Measurements from ENCODE around the gene YWHAG. TPM values are rescaled to one million over a fixed set of nuclear protein-coding genes. Genes with fewer than 3 reads are reported as not detected.

The YWHAG gene
- total and polyA plus RNA-seq, 9 of the 15 experiments (the other 6 are each of a cell fraction or from before 2014, with no cell fraction given) = 30.4 to 246 (median 94.5) TPM

DNA sequence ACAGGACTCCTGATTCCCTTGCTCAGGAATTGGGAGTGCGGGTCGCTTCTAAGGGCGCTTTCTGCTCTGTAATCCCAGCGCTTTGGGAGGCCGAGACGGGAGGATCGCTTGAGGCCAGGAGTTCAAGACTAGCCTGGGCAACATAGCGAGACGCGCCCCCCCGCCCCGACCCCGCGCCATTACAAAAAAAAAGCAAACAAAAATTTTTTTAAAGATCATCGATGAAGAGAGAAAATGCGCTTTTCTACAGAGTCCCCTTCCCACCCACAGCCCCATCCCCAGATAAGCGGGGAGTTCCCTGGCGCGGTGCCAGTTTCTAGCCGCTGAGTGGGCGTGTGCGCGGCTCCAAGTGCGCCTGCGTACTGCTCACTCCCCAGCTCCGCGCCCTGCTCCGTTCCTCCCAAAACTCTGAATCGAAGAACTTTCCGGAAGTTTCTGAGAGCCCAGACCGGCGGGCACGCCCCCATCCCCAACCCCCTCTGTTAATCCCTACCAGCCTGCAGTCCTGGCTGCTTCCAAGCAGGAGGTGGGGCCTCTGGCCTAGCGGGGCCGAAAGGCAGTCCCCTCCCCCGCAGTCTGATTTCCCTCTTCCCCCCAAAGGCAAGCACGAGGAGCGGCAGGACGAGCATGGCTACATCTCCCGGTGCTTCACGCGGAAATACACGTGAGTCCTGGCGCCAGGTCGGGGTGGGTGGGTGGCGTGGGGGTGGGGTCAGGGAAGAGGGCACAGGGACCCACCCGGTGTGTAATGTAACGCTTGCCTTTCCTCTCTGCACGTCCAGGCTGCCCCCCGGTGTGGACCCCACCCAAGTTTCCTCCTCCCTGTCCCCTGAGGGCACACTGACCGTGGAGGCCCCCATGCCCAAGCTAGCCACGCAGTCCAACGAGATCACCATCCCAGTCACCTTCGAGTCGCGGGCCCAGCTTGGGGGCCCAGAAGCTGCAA lies 55.3 kb downstream of the YWHAG start (continued):
- TF ChIP-seq HMGN3 (IDR thresholded peaks at IDR 0.05; ENCODE audit: borderline replicate concordance, extremely low read depth, insufficient read length, low read depth, low read length) = peak; percentile 92
- TF ChIP-seq, protein P1, sequence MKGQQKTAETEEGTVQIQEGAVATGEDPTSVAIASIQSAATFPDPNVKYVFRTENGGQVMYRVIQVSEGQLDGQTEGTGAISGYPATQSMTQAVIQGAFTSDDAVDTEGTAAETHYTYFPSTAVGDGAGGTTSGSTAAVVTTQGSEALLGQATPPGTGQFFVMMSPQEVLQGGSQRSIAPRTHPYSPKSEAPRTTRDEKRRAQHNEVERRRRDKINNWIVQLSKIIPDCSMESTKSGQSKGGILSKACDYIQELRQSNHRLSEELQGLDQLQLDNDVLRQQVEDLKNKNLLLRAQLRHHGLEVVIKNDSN (CRISPR knock-in tag; IDR thresholded peaks at IDR 0.05) = no peak
- TF ChIP-seq IRF2 (CRISPR knock-in tag; IDR thresholded peaks at IDR 0.05) = no peak
- TF ChIP-seq CHD1 (IDR thresholded peaks at IDR 0.05; ENCODE audit: low read length) = no peak
- TF ChIP-seq NCOR1 (IDR thresholded peaks at IDR 0.05) = peak; percentile 41; the same call in 1 of the 2 replicates
- no peak for TF ChIP-seq ILK (tag; IDR thresholded peaks at IDR 0.05; ENCODE audit: borderline replicate concordance, low read depth)
- no peak for TF ChIP-seq CREB5 (CRISPR knock-in tag; IDR thresholded peaks at IDR 0.05)
- TF ChIP-seq ZFX (CRISPR knock-in tag; IDR thresholded peaks at IDR 0.05) = peak; percentile 56
- no peak for TF ChIP-seq ZC3H8 (IDR thresholded peaks at IDR 0.05)
- TF ChIP-seq MAZ (CRISPR knock-in tag; conservative IDR thresholded peaks at IDR 0.05 in 1 of 2, IDR thresholded peaks at IDR 0.05 in 1 of 2) = peak; percentile 68 to 91
- no peak for TF ChIP-seq ATF1 (CRISPR knock-in tag; IDR thresholded peaks at IDR 0.05)
- no peak for TF ChIP-seq ATF1 (tag; IDR thresholded peaks at IDR 0.05)
- no peak for TF ChIP-seq ZNF586 (CRISPR knock-in tag; conservative IDR thresholded peaks at IDR 0.05)
- no peak for TF ChIP-seq MCM5 (IDR thresholded peaks at IDR 0.05; ENCODE audit: low read depth)
- TF ChIP-seq, protein P2, sequence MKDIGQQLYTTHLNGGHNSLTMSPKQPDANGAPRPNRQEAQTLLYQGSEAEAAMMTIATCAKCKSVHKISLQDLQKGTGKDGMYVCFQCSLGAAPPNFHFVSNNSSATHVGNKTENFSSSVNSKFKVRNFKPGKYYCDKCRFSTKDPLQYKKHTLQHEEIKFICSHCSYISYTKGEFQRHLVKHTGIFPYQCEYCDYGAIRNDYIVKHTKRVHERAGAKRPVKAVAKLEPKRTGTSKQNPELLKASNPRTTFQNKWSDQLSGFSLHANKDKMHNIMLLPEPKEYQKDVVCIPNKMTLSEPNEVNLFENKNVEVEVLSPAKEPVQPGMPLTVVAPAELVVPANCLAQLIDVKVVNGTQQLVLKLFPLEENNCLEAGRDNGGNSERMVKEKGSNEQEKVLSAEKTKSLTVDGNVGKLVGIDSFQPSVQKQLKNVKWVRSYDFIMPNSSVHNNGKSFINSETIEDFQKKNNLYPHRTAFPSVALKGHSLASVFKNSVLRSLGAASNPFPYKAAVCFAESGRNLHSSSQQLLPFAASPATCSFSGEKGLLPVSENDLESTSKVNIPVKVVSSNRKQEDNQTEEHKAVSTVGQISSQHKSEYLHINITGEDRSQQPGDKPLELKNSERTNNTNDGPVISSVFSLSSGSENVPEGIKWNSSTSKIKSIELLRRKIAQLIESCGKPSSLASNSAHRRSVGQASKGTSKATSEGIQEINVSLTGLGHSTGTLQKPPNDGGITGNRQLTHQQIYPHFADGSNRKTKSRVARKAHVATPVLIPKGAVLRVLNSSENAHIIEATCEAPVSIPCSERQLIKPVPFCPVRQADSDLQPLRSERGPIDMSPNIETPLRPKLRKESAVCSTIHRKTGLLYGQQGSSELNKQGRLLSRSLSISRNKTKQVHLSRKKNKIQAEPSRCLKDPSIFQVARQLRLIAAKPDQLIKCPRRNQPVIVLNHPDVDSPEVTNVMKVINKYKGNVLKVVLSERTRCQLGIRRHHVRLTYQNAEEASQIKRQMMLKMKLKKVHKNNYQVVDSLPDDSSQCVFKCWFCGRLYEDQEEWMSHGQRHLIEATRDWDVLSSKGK (CRISPR knock-in tag; IDR thresholded peaks at IDR 0.05) = no peak
- peak in 1 of 2 experiments; percentile 41; a peak in 1 of 4 replicates for TF ChIP-seq ARNT (IDR thresholded peaks at IDR 0.05)
- TF ChIP-seq RBFOX2 (IDR thresholded peaks at IDR 0.05; ENCODE audit: low read depth, low read length) = peak; percentile 84
- no peak for TF ChIP-seq ZNF507 (tag; conservative IDR thresholded peaks at IDR 0.05)
- no peak for TF ChIP-seq HMG20B (CRISPR knock-in tag; IDR thresholded peaks at IDR 0.05)
